Measurements from ENCODE around the gene MGMT. TPM values are rescaled to one million over a fixed set of nuclear protein-coding genes. Genes with fewer than 3 reads are reported as not detected.

The MGMT gene
- total RNA-seq, 1 donor from 2014 or later: 58.5 TPM

GRCh38 chr10:129537151-129537550 lies 70.1 kb downstream of the MGMT start:
- ATAC-seq: peak; percentile 69
- DNase-seq (ENCODE audit: low spot score): no peak

- DNase-seq (ENCODE audit: low spot score): no peak
Observed at GRCh38 chr10:129538236-129538635, 71.2 kb downstream of the MGMT start.

GRCh38 chr10:129541200-129541599 lies 74.2 kb downstream of the MGMT start:
- DNase-seq (ENCODE audit: low spot score) (no peak), ATAC-seq (no peak)

More at GRCh38 chr10:129538236-129538635, 71.2 kb downstream of the MGMT start:
- ATAC-seq: no peak

GRCh38 chr10:129541748-129542487 lies 74.9 kb downstream of the MGMT start:
- ATAC-seq: no peak
- DNase-seq (ENCODE audit: low spot score): no peak

- no peak for ATAC-seq
- no peak for DNase-seq (ENCODE audit: low spot score)
Observed at GRCh38 chr10:129542589-129542988, 75.5 kb downstream of the MGMT start.

GRCh38 chr10:129544205-129545202 lies 77.5 kb downstream of the MGMT start:
- DNase-seq (ENCODE audit: low spot score) (no peak), ATAC-seq (peak; percentile 25)

- ATAC-seq (no peak), DNase-seq (ENCODE audit: low spot score) (no peak)
Observed at GRCh38 chr10:129545261-129545660, 78.2 kb downstream of the MGMT start.

- ATAC-seq (no peak), DNase-seq (ENCODE audit: low spot score) (no peak)
Observed at GRCh38 chr10:129546106-129546505, 79.1 kb downstream of the MGMT start.

GRCh38 chr10:129547608-129548007 lies 80.6 kb downstream of the MGMT start:
- ATAC-seq: no peak
- DNase-seq (ENCODE audit: low spot score): no peak

GRCh38 chr10:129548600-129548999 lies 81.6 kb downstream of the MGMT start:
- no peak for DNase-seq (ENCODE audit: low spot score)
- no peak for ATAC-seq

GRCh38 chr10:129550076-129550475 lies 83.0 kb downstream of the MGMT start:
- no peak for ATAC-seq
- no peak for DNase-seq (ENCODE audit: low spot score)

GRCh38 chr10:129550658-129551057 lies 83.6 kb downstream of the MGMT start:
- peak; percentile 34 for DNase-seq (ENCODE audit: low spot score)

GRCh38 chr10:129552119-129552518 lies 85.1 kb downstream of the MGMT start:
- peak; percentile 15 for ATAC-seq
- peak; percentile 37 for DNase-seq (ENCODE audit: low spot score)

More at GRCh38 chr10:129550658-129551057, 83.6 kb downstream of the MGMT start:
- no peak for ATAC-seq

- DNase-seq (ENCODE audit: low spot score): peak; percentile 37
- no peak for ATAC-seq
Observed at GRCh38 chr10:129553928-129554327, 86.9 kb downstream of the MGMT start.

- DNase-seq (ENCODE audit: low spot score) (no peak), ATAC-seq (no peak)
Observed at GRCh38 chr10:129556316-129556715, 89.3 kb downstream of the MGMT start.

- peak; percentile 91 for ATAC-seq
- peak; percentile 67 for DNase-seq (ENCODE audit: low spot score)
Observed at GRCh38 chr10:129560361-129560760, 93.3 kb downstream of the MGMT start.

GRCh38 chr10:129562487-129562886 lies 95.4 kb downstream of the MGMT start:
- peak; percentile 60 for DNase-seq (ENCODE audit: low spot score)

GRCh38 chr10:129564923-129565322 lies 97.9 kb downstream of the MGMT start:
- ATAC-seq (no peak), DNase-seq (ENCODE audit: low spot score) (no peak)

More at GRCh38 chr10:129562487-129562886, 95.4 kb downstream of the MGMT start:
- ATAC-seq: peak; percentile 62

- DNase-seq (ENCODE audit: low spot score): no peak
- ATAC-seq: peak; percentile 12
Observed at GRCh38 chr10:129568583-129569344, 101.7 kb downstream of the MGMT start.

- DNase-seq (ENCODE audit: low spot score): no peak
- ATAC-seq: peak; percentile 80
Observed at GRCh38 chr10:129570185-129570584, 103.1 kb downstream of the MGMT start.

- DNase-seq (ENCODE audit: low spot score): no peak
- ATAC-seq: no peak
Observed at GRCh38 chr10:129579228-129579627, 112.2 kb downstream of the MGMT start.
